ENCODE measurements around the gene CCDC7.

DNA sequence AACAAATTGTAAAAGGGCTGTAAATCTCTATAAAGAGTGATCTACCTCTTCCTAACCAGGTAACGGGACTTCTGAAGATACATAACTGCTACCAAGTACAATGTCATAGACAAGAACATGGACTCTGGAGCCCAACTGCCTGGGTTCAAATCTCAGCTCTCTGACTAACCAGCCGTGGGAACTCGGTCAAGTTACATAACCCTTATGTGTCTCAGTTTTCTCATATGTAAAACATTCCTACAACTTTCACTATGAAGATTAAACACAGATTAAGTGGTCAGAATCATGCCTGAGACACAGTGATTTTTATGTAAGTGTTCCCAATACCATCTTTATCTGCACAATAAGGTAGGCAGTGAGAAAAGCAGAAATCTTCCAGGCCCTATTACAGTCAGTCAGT, 459.5 kb downstream of the CCDC7 start:
- no peak for TF ChIP-seq POLR2A (IDR thresholded peaks at IDR 0.05; ENCODE audit: low read depth, low read length)
- TF ChIP-seq POLR2AphosphoS5 (IDR thresholded peaks at IDR 0.05; ENCODE audit: low read depth, low read length): no peak

Data from GM12892 (cell line).